Right ventricle myocardium inferior (tissue), 1 donor: Measurements from ENCODE around the gene OLFML2A. TPM values are rescaled to one million over a fixed set of nuclear protein-coding genes. Genes with fewer than 3 reads are reported as not detected.
A peak's percentile ranks its signal among the peaks of the same experiment; 100 is the strongest.

Experiments
- ATAC-seq: fragments of 200-7000 bp; cut with Tn5 transposase; one replicate; pipeline ENCODE4 v1.9.1; 2020; ENCODE audit warnings: mild to moderate bottlenecking, moderate library complexity
- DNase-seq: peaks from one replicate; pipeline ENCODE4 v3.0.0; 2021; ENCODE audit errors: missing footprints
- intact Hi-C: fragments of 100-400 bp; cut with DNase I; formaldehyde crosslinking; loops from one replicate; pipeline ENCODE4 v1.11.0; 2022
- total RNA-seq: library from RNA; stranded (reverse); fragmentation: NEBNext Ultra II Directional; extraction: Animal tissue kit (Norgen Biotek cat#: 25700); gene quantifications from one replicate; pipeline ENCODE4 v1.2.1, GENCODE V29; 2021
- donor health status: DM: no; HTN: yes; CAD: no; lungs with severe emphysema.

The OLFML2A gene
- total RNA-seq, 1 donor from 2014 or later, result 27.3 TPM

DNA sequence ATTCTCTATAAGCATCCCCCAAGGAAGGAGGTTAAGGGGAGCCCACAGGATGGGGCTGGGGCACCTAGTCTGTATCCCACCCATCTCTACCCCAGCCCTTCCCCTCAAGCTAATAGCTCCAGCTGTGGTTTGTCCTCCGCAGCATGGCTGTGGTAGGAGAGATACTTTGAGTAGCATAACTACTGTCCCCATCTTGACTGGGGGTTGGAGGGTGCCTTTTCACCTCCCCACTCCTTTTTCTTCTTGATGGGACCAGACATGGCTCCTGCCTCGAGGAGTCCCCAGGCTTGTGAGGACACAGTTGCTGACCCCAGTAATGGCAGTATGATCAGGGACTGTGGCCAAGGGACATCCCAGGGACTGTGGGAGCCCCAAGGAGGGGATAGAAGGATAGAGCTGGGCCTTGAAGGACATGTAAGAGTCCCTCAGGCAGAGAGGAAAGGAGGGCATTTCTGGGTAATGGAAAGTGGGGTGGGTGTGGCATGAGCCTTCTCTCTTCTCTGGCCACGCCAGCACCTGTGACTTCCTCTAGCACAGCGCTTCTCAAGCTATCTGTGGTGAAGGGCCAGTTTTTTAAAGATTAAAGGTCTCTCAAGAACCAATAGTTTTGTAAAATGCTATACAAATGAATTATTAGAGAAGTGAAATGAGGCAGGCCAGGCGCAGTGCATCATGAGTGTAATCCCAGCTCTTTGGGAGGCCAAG is 14.0 kb downstream of the OLFML2A start:
- ATAC-seq (no peak), DNase-seq (no peak)
- intact Hi-C loops, result no loop called here

DNA sequence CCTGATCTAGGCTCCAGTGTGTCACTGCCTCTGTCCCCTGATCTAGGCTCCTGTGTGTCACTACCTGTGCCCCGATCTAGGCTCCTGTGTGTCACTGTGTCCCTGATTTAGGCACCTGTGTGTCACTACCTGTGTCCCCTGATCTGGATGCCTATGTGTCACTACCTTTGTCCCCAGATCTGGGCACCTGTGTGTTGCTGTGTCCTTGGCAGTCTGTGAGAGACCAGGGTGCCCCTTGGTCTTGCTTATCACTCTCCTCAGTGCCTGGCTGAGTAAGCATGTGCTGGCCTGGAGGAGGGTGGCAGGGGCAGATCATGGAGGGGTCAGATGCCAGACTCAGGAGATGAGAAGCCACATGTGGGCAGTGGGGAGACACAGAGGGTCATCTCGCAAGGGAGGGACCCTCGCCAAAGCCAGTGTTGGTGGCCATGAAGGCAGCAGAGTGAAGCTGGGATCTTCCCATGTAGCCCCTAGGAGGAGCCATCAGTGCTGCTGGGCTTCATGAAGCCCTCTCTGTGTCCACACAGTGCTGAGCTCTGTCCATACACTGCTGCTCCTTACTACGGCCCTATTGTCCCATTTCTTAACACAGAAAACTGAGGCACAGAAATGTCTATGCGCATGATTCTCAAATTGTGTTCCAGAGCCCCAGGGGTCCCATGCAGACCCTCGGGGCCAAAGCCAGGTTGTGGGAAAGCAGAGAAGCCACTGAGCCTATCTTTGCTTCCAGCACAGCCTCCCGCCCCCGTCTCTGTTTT is 15.5 kb downstream of the OLFML2A start:
- intact Hi-C loops, result no loop called here
- DNase-seq, result no peak
- ATAC-seq, result no peak

DNA sequence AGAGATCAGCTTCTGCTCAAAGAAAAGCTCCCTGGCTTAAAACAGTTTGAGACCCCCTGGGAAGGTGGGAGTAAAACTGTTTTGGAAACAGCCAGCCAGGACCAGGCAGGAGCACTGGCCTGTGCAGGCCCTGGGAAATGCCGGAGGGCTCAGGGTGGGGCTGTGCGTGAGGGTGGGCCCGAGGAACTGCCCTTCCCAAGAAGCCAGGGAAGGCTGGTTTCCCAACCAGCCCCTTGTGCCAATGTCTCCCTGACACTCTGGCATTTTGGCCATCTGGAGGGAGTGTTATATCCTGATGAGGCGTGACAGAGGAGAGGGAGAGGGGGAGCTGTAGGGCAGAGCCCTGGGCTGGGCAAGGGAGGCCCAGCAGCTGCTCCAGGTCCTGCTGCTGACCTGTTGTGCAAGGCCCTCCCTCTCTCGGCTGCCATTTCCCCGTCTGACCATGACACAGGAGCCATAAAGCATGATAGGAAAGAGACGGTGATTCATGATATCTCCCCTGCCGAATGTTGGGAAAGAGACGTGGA is 16.1 kb downstream of the OLFML2A start:
- DNase-seq (no peak), ATAC-seq (no peak)
- intact Hi-C loops, result no loop called here

DNA sequence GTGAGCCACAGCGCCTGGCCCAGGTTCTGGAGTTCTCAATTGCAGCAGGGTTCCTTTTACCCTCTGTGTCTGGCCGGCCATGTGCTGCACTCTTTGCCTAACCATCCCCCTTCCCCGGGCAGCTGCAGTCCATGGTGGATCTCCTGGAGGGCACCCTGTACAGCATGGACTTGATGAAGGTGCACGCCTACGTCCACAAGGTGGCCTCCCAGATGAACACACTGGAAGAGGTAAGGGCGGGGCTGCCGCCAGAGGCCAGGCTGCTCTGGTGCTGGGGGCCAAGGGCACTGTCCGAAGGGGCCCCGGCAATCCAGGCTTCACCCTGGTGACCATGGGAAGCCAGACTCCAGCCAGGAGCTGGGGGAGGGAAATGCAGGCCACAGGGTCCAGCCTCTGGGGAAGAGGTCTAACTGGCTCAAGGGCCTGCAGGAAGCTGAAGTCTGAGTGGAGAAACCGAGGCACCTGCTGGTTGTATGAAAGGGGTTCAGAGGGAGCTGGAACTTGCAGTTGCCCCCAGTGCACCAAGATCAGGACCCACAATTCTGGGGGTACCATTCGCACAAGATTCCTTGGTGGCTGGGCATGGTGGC is 18.1 kb downstream of the OLFML2A start:
- intact Hi-C loops, result no loop called here
- DNase-seq (no peak), ATAC-seq (no peak)

DNA sequence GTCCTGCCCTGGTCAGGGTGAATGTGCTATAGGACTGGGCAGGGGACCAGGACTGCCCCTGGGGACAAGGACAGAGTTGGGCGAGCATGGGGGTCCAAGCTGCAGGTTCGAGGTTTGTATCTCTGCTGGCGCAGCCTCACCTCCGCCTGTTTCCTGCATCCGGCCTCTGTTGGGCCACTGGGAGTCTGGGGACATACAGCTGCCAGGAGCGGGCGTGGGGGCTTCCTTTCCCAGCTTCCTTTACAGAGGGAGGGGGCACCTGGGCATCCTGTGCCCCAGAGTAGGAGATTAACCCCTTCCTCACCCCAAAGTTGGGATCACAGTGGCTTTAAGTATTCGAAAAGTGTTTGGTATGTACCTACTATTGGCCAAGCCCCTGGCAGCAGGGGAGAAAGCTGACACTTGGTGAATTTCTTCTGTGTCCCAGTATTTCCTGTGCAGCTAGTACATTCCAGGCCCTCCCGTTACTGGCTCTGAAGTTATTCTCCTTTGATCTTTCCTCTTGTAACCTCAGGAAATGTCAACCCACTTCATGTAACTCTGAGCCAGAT is 19.0 kb downstream of the OLFML2A start:
- intact Hi-C loops, result loop anchor here (2.0 kb wide), 1 partner anchor 35 kb away; no protein-coding TSS in a partner anchor
- DNase-seq (no peak), ATAC-seq (no peak)

DNA sequence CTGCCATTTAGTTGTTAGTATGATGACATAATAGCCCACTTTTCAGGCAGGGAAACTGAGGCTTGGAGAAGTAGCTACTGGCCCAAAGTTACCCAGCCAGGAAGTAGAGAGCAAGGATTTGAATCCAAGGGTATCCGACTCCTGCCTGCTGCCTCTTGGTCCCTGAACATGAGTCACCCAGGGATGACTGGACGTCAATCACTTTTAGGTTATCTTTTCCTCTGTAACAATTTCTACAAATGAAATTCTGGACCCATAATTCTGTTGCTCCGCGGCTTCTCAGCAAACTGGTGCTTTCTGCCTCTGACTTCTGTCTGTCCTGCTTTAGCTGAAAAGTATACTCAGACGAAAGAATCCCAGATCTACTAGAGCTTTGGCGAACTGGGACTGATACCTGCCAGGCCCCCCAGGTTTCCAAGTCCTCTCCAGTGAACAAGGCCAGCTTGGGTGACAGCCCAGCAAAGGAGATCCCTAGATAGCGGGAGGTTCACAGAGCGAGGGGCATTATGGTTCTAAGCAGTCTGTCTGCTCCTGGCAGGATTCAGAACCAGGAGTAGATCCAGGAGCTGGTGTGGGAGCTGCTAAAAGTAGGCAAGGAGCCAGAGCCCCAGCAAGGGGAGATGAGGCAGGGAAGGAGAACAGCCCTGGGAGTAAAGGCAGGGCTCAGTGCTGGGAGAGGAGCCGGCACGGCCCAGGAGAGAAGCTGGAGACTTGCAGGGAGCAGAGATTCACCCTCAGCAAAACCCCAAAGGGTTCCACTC is 20.6 kb downstream of the OLFML2A start:
- DNase-seq (no peak), ATAC-seq (peak; percentile 39)
- intact Hi-C loops, result loop anchor here (2.0 kb wide), 1 partner anchor 33 kb away; no protein-coding TSS in a partner anchor

DNA sequence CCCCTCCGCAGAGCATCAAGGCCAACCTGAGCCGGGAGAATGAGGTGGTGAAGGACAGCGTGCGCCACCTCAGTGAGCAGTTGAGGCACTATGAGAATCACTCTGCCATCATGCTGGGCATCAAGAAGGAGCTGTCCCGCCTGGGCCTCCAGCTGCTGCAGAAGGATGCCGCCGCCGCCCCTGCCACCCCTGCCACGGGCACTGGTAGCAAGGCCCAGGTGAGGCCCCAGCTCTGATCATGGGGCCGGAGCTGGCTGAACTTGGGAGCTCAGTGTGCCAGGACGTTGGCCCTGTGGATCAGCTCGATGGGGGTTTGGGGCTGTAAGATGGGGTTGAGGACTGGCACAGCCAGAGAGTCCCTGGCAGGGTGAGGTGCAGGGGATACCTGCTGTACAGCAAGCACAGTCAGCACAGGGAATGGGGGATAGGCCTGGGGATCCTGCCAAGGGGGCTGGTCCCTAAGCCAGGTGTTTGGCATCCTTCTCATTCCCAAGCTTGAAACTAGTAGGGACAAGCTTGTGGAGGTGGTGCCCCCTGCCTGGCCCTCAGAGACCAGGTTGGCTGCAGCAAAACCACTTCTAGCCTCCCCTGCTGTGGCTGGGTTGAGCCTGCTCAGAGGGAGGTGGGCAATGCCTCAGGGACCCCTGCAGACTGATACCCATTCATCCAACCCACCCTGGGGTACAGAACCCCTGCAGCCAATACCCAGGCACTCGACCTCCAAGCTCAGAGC is 22.5 kb downstream of the OLFML2A start:
- intact Hi-C loops, result no loop called here
- no peak for DNase-seq

DNA sequence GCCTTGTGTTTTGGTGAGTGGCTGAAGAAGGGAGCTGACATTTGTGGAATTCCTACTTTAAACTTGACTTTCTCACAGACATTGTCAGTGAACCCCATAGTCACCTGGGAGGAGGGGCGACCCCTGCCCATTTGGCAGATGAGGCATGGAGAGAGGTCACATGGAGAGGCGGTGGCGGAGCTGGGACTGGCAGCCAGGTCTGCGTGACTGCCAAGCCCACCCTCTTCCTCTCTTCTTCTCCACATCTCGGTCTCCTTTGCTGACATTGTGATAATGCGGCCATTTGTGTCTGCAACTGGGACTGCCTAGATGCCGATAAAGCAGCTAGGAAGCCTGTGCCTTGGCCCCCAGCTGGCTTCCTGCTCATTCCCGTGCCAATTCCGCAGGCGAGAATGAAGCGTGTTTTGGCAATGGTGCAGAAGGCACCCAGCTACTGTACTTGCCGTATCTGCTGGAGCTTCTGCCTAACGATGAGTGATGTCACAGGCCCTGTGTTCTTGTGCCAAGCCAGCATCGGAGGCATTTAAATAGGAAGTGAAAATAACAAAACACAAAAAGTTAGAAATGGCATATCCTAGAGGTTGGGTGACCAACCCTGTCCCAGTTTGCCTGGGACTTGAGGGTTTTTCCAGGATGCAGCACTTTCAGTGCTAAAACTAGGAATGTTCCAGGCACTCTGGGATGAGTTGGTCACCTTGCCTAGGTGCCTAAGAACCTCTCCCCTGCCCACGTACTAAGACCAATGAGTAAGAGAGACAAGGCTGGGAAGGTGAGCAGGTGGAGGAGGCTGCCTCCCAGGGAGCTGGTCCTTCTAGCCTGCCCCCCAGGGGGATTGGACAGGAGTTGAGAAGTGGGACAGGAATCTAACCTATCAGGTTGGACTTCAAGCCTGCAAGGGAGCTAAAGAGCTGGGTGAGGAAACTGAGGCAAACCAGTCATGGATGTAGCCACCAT is 23.6 kb downstream of the OLFML2A start:
- intact Hi-C loops, result no loop called here
- ATAC-seq, result peak; percentile 36
- DNase-seq, result no peak

More for the DNA sequence above, 22.5 kb downstream of the OLFML2A start:
- ATAC-seq, result no peak

DNA sequence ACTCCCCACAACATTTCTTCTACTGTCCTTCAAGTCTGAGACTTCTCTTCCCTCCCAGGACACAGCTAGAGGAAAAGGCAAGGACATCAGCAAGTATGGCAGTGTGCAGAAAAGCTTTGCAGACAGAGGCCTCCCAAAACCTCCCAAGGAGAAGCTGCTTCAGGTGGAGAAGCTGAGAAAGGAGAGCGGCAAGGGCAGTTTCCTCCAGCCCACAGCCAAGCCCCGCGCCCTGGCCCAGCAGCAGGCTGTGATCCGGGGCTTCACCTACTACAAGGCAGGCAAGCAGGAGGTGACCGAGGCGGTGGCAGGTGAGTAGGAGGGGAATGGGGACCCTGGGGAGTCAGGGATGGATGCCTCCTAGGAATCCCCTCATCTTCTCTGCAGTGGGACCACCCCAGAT is 24.4 kb downstream of the OLFML2A start:
- ATAC-seq (no peak), DNase-seq (no peak)
- intact Hi-C loops, result no loop called here

DNA sequence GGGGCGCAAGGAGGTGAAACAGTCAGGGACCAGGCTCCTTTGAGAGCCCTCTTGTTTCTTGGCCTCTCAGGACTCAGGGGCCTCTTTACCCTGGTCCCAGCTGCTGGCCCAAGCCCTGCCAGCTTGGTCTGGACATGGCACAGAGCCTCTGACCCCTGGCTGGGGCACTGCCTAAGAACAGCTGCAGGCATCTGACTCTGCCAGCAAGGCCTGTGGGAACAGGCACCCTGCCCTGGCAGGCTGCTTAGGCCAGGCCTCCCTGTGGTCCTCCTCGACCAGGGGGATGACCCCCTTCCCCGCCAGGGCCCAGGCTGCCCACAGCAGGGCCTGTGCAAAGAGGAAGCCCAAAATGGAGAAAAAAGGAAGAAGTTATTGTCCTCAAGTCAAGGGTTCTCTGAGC is 25.5 kb downstream of the OLFML2A start:
- ATAC-seq (no peak), DNase-seq (no peak)
- intact Hi-C loops, result no loop called here

DNA sequence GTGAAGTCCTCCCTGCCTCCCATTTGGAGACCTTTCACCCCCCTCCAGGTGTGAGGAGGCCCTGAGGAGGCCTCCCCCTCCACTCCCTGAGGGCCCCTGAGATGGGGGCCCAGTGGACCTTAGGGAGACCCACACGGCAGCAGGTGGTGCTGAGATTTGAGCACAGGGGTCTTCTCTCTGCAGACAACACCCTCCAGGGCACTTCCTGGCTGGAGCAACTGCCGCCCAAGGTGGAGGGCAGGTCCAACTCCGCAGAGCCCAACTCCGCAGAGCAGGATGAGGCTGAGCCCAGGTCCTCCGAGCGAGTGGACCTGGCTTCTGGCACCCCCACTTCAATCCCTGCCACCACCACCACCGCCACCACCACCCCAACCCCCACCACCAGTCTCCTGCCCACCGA is 27.0 kb downstream of the OLFML2A start:
- intact Hi-C loops, result no loop called here
- ATAC-seq (no peak), DNase-seq (no peak)

DNA sequence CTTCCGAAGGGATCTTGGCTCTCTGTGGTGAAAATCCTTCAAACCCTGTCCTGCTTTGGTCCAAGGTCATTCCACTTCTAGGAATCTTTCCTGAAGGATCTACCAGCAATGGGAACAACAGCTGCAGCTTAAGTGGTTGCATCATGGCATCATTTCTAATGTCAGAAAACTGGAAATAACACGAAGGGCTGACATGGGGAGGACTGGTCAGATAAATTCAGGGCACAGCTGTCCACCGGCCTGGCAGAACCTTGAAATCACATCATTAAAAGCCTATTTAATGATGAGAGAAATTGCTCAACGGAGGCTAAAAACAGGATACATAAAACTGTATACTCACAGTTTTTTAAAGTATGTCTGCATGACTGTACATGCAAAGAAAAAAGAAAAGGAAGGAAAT is 28.3 kb downstream of the OLFML2A start:
- intact Hi-C loops, result no loop called here
- DNase-seq (no peak), ATAC-seq (no peak)

DNA sequence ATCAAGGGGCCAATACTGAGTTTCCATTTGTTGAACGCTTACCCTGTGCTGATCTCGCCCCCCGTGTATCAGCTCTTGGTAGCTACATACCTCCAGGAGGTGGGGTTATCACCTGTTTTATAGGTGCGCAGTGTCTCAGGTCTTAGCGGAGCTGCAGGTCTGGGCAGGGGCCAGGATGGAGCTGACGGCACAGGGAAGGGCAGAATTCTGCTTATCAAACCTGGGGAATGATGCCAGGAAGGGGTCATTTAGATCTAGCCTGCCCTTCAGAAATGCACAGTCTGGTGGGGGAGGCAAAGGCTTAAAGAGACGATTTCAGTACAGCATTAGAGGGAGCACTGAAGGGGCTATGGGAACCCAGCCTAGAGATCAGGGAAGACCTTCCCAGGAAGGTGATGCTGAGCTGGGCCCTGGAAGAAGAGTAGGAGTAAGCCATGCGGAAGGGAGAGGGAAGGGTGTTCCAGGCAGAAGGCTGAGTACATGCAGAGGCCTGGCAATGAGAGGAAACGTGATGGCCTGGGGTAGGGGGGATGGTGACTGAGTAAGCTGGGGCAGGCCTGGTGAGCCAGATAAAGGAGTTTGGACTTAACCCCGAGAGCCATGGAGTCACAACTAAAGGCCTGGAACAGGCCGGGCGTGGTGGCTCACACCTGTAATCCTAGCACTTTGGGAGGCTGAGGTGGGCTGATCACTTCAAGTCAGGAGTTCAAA is 31.5 kb downstream of the OLFML2A start:
- DNase-seq (no peak), ATAC-seq (no peak)
- intact Hi-C loops, result no loop called here

DNA sequence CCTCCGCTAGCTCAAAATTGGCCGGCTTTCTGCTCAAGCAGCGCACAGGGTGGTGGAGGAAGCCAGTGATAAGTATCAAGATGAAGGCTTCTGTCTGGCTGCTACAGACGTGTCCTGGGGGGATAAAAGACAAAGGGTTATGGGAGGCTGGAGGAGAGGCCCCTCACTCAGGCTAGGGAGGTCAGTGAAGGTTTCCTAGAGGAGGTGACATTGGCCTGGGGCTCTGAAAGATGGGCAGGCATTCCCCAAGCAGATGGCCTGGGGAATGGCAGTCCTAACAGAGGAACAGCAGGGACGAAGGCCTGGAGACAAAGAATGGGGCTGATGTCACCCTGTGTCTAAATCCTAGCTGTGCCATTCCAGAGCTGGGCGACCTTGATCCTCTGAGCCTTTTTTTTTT is 32.3 kb downstream of the OLFML2A start:
- DNase-seq (no peak), ATAC-seq (no peak)
- intact Hi-C loops, result no loop called here

DNA sequence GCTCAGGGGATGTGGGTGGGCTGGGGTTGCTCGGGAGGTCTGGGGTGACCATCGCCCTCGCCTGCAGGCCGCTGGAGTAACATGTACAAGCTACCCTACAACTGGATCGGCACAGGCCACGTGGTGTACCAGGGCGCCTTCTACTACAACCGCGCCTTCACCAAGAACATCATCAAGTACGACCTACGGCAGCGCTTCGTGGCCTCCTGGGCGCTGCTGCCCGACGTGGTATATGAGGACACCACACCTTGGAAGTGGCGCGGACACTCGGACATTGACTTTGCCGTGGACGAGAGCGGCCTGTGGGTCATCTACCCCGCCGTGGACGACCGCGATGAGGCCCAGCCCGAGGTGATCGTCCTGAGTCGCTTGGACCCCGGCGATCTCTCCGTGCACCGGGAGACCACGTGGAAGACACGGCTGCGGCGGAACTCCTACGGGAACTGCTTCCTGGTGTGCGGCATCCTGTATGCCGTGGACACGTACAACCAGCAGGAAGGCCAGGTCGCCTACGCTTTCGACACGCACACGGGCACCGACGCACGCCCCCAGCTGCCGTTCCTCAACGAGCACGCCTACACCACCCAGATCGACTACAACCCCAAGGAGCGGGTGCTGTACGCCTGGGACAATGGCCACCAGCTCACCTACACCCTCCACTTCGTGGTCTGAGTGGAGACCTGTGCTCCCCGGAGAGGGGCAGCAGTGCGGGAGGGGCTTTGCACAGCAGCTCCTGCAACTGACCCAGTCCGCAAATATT is 33.0 kb downstream of the OLFML2A start:
- intact Hi-C loops, result no loop called here
- ATAC-seq, result no peak
- no peak for DNase-seq
